HG02840 (cell line): Measurements from ENCODE around the gene PLEKHG4B.
"Not testable (repeated sequence)": the region's sequence is repeated elsewhere in the genome, so short reads cannot be mapped to it uniquely, and the experiment has no call there.

Experiments used
- ATAC-seq: cut with Tn5 transposase; IDR thresholded peaks from one replicate; pipeline ENCODE4 v1.9.1; 2021; ENCODE audit warnings: mild to moderate bottlenecking, moderate library complexity, moderate number of reproducible peaks; ENCODE audit not compliant: unreplicated experiment, low FRiP score

PLEKHG4B gene

GRCh38 chr5:195401-196160, 103.6 kb downstream of the PLEKHG4B start:
- no peak for ATAC-seq

- ATAC-seq: no peak
Measured at GRCh38 chr5:196350-196749, 104.4 kb downstream of the PLEKHG4B start.

- ATAC-seq: not testable (repeated sequence)
Measured at GRCh38 chr5:197031-197430, 105.1 kb downstream of the PLEKHG4B start.

- ATAC-seq: no peak
Measured at GRCh38 chr5:197892-198489, 106.0 kb downstream of the PLEKHG4B start.

DNA sequence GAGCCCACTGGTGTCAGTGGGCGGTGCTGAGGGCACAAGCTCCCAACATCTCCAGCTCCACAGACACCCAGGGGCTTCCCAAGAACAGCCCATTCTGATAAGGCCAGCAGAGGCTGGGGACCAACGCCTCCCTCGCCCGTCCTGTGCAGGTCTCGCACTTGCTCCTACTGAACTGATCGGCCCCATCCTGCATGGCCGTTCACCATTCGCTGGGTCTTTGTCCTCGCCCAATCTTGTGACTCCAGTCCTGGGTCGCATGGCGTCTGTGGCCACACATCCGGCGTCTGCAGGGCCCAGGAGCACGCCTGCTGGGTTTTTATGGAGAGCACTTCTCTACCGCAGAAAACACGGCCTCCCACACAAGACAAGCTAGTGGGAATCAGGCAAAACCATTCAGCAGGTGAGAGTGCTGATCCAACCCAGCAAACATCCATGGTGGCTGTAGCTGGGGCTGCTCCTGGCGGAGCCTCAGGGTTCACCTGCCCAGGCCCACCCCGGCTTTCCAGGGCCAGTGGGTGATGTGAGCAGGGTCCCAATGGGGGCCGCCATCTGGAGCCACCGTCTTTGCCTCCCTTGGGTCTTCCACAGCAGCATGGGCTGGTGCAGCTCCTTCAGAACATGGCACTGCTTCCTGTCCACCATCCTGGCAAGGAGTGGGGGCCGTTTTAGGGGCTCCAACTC, 106.7 kb downstream of the PLEKHG4B start:
- no peak for ATAC-seq

- ATAC-seq: no peak
Measured at GRCh38 chr5:199197-199949, 107.4 kb downstream of the PLEKHG4B start.

GRCh38 chr5:199950-200645, 108.1 kb downstream of the PLEKHG4B start:
- ATAC-seq: no peak

DNA sequence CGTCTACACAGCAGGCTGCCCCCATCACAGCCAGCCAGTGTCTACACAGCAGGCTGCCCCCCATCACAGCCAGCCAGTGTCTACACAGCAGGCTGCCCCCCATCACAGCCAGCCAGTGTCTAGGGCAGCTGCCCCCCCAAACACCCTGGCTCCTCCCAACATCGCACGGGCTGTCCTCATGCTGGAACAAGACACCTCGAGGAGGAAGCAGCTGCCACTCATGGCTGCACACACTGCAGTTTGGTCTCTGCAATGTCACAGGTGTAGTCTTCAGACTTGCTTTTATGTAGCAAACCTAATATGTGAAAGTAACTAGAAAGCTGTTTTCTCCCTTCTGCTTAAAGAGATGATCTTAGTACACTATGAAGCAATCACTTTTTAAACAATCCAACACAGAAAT, 109.0 kb downstream of the PLEKHG4B start:
- ATAC-seq: no peak

GRCh38 chr5:201672-202071, 109.7 kb downstream of the PLEKHG4B start:
- no peak for ATAC-seq

DNA sequence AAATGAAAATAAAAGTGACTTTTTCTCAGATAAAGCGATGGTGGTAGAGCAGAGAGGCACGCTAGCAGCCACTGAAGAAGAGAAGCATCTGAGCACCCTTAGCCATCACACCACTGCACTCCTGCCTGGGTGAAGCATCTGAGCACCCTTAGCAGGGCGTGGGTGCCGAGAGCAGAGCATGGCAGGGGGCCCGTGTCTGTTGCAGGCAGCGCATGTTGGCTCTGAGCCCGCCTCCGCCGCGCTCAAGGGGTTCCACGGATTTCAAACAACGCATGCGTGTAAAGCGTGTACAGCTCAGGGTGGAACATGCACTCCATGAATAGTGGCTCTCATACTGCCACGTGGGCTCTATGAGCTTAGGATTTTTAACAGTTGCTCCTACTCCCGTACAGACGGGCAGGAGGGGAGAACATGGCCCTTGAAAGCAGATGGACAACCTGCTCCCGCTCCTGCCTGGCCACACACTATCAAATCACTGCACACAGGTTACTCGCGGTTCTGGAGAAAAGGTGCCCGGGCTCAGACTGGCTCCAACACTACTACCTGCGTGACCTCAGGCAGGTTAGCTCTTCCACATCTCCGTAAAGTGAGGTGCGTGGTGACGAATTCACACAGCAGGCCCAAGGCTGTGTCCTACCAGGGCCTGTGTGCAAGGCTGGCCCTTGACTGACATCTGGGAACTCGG, 111.4 kb downstream of the PLEKHG4B start:
- ATAC-seq: no peak

DNA sequence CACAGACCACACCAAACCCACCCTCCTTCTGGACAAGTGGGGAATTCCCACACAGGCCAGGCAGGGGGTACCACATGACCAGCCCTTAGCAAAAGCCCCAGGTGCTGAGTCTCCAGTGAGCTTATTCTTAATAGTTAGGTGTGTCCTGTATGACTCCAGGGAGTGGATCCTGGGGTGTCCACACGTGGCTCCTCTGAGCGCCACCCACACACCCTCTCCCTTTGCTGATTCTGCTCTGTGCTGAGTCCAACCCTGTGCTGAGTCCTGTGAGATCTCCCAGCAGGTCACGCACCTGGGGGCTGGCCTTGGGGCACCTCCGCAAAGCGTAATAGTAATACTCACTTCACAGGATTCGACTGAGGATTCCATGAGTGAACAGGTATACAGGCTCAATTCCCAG, 112.0 kb downstream of the PLEKHG4B start:
- no peak for ATAC-seq

DNA sequence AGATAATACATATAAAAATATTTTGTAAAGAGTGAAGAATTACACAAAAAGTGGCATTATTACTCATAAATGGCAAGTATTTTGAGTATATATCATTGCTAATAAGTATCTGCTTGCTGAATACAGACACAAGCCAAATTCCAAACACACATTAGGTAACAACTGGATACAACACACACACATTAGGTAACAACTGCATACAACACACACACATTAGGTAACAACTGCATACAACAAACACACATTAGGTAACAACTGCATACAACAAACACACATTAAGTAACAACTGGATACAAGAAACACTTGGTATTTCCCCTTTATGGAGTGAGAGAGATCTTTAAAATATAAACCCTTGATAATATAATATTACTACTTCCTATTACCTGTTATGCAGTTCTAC, 112.5 kb downstream of the PLEKHG4B start:
- no peak for ATAC-seq

- no peak for ATAC-seq
Measured at GRCh38 chr5:204966-205670, 113.2 kb downstream of the PLEKHG4B start.

GRCh38 chr5:206406-206805, 114.4 kb downstream of the PLEKHG4B start:
- no peak for ATAC-seq

GRCh38 chr5:206927-207536, 115.1 kb downstream of the PLEKHG4B start:
- ATAC-seq: no peak

- no peak for ATAC-seq
Measured at GRCh38 chr5:207599-207998, 115.6 kb downstream of the PLEKHG4B start.

GRCh38 chr5:208449-209114, 116.6 kb downstream of the PLEKHG4B start:
- ATAC-seq: no peak

DNA sequence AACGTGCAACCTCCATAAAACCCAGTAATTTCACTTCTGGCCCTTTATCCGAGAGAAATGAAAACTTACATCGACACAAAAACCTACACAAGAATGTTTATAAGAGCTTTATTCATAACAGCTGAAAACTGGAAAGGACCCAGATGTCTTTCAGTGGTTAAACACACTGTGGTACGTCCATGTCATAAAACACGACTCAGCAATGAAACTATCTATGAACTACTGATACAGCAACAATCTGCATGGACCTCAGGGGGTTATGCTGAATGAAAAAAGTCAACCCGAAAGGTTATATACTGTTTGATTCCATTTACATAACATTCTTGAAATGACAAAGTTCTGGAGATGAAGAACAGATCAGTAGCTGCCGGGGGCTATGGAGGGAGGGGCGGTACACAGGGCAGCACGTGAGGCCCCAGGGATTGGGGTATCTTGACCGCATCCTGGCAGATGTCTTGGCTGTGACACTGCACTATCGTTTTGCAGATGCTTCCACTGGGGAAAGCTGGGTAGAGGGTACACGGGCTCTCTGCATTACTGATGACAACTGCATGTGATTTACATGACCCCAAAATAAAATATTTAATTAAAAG, 121.9 kb downstream of the PLEKHG4B start:
- no peak for ATAC-seq
